LoVo (cell line): ENCODE results near the gene RBM44.

Experiments
- DNase-seq: peaks from one replicate; pipeline ENCODE4 v3.0.0-alpha.2; 2016; ENCODE audit warnings: low spot score

RBM44 gene

DNA sequence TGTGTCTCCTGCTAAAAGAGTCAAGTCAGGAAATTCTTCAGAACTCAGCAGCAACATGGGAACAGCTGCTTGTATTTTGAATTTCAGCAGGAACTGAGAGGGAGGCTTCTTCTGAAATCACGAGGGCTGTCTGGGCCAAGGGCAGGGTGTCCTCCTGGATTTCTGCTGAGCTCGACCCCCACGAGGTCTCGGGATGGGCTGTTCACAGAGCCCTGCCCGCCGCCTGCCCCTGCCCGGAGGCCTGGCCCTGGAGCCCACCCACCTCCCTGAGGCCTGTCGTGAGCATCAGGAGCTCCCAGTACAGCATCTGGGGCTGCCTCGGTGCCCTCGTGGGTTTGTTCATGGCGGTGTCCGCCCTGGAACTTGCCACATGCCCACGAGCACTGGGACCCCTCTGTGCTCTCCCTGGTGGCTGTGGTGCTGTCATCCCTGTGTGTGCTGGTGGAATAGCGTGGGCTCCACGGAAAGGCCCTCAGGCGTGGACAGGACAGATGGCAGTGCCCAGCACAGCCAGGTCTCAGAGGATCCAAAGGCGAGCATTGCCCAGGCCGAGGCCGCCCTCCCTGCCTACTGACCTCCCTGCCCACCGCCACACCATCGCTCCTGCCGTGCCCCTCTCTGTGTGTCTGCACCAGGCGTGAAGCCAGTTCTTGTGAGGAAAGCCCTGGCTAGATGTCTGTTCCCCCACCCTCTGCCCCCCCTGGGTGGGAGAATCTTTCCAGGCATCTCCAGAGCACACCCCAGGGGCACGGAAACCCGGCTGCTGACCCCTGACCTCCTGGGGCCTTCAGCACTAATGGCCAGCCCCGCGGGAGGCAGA is 86.7 kb downstream of the RBM44 start:
- DNase-seq = no peak

DNA sequence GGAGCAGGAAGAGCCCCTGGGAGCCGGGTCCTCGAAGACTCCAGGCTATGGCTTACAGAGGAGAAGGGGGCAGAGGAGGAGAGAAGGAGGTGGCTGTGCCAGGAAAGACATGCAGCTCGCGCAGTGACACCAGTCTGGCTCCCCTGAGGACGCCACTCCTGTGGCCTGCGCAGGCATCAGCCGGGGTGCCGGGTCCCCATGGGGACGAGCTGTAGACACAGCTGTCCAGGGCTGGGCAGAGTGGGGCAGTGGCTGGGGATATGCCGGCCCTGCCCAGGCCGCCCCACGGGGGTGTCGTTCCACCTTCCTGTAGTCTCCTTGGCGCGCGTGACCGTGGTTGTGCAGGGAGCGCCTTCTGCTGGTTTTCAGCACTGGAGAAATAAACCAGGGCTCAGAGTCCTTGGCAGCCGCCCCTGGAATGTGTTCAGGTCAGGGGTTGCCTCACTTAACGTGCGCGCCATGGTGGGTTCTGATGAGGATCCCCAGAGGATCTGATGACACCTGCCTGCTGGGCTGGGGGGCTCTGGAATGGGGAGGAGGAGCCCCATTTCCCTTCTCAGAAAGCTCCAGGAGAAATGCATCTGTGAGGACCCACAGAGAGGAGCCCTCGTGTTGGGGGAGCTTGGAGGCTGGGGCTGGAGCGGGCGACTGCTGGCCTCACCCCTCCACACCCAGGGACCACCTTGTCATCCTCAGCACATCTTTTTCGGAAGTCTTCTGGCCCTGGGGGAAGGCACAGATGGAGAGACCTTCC is 87.5 kb downstream of the RBM44 start:
- DNase-seq = no peak

DNA sequence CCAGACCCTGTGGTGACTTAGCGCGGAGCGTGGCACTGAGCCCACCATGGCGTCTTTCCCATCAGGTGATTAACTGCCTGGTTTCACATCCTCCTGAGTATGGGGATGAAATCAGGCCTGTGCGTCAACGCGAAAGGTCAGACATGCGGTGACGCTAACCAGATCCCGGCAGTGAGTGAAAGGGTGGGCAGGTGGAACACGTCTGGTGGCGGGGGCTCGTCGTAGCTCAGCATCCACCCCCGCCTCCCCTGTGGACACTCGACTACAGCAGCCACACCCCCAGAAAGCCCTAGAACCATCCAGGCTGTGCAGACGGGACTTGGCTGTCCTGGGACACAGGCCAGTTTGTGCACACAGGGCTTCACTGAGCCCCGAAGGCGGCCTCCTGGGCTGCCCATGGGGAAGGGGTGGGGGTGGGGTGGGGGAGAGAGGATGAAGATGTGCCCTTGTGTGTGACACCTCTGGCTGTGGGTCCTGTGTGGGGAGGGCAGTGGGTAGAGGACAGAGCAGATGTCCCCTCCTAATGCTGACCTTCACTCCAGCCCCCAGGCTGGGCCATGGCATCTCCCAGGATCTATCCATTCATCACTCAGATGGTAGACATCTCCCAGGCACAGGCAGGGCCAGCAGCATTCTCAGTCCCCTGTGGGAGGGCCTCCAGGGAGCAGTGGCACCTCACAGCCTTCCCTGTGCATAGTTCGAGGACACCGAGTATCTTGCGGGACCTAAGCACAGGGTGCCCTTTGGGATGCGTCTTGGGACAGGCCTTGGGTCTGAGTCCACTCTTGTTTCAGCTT is 88.3 kb downstream of the RBM44 start:
- no peak for DNase-seq

DNA sequence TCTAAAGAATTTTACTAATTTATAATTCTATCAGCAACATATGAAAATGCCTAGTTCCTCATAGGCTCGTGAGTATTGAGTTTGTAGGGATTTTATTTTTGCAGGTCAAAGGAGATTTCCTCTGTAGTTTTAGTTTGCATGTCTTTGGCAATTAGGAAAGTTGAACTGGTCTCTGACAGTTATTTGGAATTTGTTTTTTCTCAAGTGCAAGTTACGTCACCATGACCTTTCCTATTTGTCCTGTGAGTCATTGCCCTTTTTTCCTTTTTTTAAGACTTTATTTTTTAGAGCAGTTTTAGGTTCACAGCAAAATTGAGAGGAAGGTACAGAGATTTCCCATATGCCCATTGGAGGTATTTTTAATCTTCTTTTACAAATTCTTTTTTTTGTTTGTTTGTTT is 89.8 kb downstream of the RBM44 start:
- DNase-seq = no peak

DNA sequence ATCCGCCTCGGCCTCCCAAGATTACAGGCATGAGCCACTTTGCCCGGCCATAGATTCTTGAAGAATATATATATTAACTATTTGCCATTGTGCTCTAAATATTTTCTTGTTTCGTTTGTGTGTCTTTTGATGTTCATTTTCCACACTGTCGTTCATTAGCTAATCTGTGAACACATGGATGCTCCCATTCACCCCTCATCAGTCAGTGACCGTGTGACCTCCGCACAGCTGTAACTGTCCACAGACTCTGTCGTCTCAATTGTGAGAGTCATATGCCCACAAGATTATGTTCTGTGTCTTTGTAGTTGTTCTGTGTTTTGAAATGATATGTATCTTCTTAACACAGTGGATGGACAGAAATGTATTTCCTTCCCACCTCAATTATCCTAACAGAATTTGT is 90.4 kb downstream of the RBM44 start:
- DNase-seq = no peak

DNA sequence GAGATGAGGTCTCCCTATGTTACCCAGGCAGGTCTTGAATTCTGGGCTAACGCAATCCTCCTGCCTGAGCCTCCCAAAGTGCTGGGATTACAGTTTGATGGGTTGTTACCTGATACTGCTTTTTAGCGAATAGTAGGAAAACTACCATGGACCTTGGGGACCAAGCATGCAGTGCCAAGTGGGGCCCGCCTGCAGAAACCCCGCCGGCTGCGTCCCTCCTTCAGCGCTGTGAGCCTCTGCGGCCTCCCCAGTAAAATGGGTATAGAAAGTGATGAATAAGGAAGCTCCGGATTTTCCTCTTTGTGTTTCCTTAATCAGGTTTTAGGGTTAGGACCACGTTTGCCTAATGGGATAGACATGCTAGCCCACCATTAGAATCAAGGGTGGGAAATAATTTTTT is 91.2 kb downstream of the RBM44 start:
- no peak for DNase-seq
